HG02852 (cell line): ENCODE results near the gene MYO1B.
A peak's percentile ranks its signal among the peaks of the same experiment; 100 is the strongest.

ENCODE experiments used
- ATAC-seq: cut with Tn5 transposase; IDR thresholded peaks from one replicate; pipeline ENCODE4 v1.9.1; 2021; ENCODE audit warnings: mild to moderate bottlenecking, moderate library complexity; ENCODE audit not compliant: unreplicated experiment

The MYO1B gene

DNA sequence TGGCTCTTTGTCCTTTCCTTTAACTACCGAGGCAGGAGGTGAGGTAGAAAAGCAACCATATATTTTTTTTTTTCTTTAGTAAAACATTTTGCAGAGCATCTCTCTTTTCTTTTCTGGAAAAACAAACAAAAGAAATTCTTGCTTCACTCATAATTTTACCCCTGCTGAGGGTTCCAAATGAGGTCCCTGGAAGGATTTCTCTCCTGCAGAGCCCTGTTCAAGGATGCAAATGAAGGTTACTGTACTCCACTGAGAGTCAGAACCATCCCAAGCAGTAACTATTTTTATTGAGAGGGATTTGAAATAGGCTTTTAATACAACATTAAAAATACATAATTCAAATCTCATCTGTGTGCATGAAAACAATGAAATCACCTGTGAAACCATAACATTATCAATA lies 19.5 kb upstream of the MYO1B start:
- ATAC-seq, result no peak

DNA sequence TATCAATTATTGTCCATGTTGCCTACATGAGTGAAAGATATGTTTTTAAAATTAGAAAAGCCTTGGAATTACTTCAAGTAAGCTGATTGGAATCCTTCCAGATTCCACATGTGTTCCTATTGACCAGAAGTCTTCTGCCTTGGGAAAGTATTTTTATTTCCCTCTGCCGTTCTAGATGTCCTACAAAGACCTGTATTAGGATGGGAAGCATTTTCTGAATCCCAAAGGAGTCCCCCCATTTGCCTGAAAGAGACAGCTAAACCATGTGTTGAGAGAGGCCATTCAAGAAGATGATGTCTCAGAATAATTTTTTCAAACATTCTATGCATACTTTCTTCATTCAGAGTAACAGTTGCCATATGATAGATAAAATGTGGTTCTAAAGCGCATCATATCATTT lies 19.0 kb upstream of the MYO1B start:
- no peak for ATAC-seq

DNA sequence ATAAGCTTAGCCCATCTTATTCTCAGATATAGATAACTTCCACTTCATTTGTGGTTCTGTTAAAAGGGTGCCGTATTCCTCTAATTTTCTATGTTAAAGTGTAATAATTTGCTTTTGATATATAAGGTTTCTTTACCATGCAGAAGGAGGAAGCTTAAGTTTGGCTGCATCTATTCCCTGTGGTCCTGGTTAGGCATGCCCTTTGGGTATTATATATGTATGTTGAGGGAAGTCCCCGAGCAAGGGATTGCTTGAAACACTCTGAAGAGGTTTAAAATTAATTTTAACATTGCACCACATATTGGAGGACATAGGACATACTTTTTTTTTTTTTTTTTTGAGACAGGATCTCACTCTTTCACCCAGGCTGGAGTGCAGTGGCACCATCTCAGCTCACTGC lies 16.9 kb upstream of the MYO1B start:
- ATAC-seq, result no peak

DNA sequence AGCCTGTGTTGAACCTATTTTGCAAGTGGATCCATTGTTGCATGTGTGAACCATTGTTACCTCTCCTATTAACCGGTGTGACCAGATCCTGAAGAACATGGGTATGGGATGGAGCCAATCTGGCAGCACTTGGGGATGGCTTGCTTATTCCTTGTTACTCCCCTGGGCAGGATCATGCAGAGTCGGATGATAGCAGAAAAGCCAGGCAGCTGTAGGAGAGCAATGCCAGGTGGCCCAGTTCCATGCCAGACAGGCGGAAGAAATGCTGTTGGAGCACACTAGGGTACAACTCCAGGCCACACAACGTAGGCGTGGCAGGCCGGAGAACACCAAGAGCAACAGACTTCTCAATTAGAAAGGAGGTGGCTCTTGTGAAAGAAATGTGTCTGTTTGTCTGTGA lies 16.3 kb upstream of the MYO1B start:
- no peak for ATAC-seq

DNA sequence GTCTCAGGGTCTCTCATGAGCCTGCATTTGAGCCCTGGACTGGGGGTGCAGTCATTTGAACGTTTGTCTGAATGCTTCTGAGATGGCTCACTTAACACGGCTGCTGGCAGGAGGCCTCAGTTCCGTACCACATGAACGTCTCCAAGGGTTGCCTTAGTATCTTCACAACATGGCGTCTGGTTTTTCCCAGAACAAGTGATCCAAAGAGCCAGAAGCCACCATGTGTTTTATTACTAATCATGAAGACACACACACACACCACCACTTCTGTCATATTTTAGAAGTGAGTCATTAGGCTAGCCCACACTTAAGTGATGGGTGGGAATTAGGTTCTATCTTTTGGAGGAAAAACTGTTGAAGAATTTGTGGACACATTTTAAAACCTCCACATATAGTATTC lies 15.0 kb upstream of the MYO1B start:
- no peak for ATAC-seq

DNA sequence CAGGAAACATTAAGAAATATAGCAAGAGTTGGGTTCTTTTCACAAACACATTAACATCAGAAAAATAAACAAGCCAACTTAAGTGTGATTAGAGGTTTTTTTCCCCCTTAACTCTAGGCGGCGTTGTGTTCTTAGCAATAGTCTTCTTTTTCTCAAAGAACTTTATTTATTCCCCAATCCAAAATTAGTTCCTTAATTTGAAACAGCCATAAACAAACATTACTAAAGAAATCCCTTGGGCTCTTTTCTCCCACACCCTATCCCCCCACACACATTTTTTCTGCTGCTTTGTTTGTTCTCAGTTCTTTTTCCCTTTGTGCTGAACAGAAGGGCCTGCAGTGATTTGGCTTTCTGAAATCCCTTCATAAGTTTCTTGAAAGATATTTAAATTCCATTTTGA lies 13.2 kb upstream of the MYO1B start:
- no peak for ATAC-seq

DNA sequence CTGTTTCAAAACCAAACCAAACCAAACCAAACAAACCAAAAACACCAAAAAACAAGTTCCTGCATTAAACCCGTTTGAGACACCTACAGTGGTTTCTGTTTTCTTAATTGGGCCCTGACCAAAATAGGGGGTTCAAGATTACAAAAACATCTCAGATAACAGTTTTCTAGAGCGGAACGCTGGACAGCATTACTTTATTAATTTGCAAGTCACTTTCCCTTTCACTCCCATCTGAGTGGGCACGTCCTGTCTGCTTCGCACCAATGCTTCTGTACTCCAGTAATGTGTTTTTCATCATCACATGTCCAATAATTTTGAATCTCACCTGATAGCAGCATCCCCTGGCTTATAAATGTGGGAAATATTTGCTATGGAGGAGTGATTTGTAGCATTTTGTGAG lies 11.7 kb upstream of the MYO1B start:
- ATAC-seq, result no peak

DNA sequence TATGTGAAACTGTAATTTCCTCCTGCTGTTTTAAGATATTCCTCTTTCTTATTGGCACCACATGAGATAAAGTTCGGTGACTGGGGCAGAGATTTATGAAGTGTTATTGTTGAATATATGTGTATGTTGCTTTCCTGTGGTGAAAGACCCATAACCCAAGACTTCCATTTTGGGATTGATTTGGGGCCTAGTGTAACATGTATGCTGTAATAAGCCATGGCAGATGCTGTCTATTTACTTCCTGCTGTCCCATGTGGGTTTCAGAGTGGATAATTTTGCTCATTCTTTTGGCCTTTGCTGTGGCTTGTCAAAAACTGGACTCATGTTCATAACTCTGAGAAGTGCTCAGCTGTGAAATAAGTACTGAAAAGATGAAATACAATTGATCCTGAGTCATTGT lies 10.8 kb upstream of the MYO1B start:
- ATAC-seq, result no peak

DNA sequence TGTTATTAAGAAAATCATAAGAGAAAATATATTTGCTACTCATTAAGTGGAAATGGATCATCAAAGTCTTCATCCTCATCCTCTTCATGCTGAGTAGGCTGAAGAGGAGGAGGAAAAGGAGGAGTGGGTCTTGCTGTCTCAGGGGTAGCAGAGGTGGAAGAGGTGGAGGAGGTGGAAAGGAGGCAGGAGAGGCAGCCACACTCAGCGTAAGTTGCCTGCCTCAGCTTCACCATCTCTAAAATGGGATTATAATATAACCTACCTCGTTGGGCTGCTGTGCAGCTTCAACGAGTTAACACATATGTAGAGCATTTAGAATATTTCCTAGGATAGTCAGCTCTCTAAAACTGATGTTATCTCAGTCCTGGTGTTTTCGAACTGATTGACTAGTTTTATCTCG lies 4.3 kb upstream of the MYO1B start:
- ATAC-seq, result no peak

DNA sequence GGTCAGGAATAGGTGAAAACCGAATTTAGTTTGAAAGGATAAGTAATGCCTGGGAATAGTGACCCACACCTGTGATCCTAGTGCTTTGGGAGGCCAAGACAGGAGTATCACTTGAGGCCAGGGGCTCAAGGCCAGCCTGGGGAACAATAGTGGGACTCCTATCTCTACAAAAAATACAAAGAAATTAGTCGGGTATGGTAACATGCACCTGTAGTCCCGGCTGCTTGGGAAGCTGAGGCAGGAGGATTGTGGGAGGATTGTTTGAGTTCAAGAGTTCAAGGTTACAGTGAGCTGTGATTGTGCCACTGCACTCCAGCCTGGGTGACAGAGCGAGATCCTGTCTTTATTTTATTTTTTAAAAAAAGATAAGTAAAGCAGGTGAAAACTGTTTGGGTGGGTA lies 3.8 kb upstream of the MYO1B start:
- ATAC-seq, result no peak

DNA sequence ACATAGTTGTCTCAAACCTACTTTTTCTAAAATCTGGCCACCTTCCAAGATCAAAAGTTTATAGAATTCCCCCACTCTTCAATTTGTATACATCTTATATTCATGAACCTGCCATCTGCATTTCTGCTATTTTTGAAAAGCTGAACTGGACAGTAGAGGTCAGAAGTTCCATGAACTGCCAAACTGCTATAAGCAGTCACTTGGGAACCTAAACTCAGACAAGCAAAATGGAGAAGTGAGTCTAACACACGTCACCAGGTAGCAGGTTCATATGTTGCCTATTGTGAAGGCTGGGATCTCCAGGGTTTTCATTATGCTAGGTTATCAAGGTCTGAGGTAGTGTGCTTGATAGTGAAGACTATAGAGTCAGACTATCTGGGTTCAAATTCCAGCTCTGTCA lies 2.0 kb upstream of the MYO1B start:
- no peak for ATAC-seq

DNA sequence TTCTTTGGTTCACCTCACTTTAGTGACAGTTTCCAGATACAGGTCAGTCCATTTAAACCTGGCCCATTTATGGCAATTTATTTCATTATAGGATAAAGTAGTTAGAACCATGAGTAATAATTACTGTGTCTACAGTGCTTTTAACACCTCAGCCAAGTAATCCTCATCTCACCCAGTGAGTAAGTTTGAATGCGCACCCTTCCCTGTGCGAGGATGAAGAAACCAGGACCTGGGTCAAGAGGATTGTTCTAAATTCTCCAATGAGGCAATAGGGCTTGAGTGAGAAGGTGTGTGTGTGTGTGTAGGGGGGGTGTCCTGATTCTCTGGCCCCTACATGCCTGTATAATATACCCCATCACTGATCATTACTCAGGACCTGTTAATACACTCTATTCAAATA lies 854 bp upstream of the MYO1B start:
- ATAC-seq, result no peak

DNA sequence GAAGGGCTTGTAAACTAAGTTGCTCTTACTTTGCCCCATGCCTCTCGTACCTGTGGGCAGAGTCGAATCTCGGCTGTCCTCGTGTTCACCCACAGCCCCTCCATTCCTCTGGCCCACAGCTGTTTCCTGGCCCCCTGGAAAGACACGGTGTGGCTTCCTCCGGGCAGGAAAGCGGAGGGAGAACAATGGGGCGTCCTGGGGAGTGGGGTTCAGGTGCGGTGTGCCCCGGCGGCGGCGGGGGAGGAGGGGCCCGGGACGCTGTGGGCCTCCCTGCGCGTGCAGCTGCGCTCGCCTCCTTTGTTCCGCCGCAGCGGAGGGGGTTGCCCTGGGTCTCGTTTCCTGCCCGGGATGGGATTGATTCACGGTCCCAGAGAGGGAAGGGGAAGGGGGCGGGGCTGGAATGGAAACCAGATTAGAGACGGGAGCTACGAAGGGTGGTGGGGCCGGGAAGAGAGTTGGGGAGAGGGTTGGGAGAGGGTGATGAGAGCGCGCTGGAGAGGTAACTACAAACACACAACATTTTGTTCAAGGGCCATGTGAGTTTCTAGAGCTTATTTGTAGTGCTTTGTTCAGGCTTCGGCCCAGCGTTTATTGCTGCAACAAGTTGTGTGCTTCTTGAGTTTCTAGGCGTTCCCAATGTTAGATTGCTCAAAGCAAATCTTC lies 796 bp downstream of the MYO1B start:
- ATAC-seq, result peak; percentile 1

DNA sequence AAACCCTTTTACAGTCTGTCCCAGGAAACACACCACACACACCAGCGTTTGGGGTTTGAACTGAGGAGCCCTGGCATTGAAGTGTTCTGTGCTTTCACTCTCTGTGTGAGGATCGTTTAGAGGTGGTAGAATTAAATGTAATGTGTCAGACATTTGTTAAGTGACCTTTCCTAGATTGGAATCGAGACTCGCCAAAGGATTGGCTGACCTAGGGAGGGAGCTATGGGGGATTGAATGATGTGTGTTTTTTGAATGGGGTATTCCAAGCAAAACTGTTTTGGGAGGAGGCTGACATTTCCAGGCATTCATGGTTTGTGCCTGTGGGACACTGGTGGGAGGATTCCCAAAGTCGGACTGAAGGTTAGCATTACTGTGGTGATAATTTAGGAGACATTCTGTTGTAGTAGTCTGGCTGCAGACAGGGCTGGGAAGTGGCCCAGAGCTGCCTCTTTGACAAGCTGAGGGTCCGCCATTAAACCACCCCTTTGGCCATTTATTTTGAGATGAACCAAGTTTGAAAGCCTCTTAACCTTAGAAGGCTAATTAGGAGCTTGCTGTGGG lies 1.7 kb downstream of the MYO1B start:
- no peak for ATAC-seq

DNA sequence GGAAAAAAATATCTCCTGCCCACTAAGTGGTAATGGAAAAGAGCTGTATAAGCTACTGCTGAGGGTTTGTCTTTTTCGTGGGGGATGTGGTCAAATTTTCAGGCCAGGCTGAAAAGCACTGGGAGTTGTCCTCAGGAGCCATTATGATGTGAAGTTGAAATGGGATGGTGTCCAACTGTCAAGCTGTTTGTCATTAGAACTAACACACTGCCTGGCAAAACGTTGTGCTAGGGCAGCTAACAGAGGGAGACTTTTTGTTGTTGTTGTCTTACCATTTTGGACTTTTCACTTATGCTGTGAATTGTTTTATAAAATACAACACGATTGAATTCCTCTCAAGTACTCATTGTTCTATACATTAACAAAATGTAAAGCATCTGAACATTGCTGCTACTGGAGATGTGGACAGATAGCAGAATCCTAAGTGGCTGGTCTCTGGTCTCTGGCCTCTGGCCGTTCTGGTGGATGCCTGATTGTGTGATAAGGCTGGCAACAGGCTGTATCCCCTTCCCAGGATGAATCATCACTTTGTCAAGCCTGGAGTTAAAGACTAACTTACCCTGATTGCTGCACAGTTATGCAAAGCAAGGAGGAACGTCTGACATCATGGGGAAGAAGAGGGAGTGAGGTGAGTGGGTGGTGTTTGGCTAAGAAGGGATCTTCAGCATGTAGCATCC lies 2.3 kb downstream of the MYO1B start:
- ATAC-seq, result no peak

DNA sequence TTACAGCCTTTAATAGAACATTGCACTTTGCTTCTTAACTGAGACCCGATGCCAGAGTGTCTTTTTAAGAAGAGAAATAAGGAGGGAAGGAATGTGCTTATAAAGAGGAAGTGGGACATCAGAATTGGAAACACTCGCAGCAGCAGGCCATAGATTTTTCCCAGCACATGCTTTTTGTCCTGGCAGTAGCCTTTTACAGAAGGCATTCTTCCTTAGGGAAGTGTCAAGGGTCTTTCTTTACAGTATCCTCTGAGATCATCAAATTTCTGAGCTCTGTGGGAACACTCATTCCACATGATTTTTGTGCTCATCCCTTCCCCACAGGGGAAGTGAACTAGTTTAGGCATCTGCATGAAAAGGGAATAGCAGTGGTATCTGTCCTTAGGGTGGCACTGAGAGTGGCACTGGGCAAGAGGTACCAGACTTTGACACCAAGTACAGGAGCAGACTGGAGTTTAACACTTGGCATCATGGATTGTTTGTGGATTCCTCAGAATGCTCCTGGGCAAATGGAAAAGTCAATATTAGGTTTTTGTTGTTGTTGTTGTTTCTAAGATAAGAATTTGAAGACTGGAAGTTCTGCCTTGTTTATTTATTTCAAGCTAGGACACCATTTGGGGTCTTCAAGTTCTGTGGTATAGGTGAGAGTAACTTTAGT lies 4.1 kb downstream of the MYO1B start:
- no peak for ATAC-seq

DNA sequence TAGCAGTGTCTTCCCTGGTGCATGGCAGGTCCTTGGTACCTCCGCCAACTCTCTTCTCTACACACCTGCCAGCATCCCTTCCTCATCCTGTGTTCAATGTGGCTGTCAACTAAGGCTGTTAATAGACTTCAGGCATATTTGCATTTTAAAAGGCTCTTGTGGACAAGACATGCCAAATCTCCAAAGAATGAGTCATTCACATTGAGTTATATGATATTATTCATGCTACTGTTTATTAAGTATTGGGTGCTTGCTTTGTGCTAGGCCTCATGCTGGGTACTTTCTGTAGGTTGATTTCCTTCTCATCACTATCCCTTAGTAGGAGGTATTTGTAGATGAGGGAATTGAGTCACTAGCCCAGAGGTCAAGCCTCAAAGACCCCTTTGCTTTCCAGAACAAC lies 5.2 kb downstream of the MYO1B start:
- ATAC-seq, result no peak

DNA sequence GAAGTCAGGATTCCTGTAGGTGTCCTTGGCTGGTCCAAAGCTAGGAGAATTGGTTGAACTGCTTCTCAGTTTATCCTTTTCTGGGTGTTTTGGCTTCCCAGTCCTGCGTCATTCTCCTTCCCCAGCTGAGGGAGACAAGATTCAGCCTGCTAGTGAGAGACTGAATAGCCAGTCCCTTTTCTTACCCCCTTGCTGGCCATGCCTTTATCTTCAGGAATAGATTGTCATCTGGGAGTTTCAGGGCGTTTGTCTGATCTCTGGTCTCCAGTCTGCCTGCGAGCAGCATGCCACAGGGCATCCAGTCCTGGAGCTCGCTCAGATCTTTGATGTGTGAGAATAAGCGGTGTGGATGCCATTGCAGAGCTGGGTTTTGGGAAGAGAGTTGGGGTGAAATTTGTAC lies 5.8 kb downstream of the MYO1B start:
- no peak for ATAC-seq

DNA sequence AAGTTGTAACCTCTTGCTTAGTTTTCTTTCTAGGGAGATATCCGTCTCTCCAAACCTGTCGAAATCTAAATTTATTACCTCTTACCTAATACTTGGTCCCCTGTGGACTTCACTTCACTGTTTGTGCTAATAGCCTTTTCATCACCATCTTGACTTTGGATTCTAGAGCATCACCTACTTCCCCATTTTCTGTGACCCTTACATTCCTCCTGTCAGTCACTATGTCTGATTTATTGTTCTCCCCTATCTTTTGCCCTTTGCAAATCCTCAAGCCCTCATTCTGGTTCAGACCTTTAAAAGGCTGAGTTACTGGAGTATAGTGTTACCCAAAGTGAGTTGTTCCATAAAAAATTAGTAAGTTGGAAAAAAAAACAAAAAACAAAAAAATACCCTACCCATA lies 7.5 kb downstream of the MYO1B start:
- no peak for ATAC-seq

DNA sequence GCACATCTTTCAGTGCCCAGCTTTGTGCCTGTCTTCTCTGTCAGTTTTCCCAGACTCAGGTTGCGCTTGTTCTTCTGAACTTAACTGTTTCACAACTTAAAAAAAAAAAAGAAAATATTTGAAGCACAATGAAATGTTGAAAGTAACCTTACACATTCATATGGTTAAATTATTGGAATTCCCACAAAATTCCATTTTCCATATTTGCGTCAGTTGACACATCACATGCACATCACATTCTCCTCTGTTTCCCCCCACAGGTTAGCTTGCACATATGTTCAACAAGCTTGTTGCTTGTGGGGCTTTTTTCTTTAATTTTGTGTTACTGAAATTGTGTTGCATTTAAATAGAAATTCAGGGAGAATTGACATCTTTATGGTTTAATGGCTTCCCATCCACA lies 8.3 kb downstream of the MYO1B start:
- ATAC-seq, result no peak

DNA sequence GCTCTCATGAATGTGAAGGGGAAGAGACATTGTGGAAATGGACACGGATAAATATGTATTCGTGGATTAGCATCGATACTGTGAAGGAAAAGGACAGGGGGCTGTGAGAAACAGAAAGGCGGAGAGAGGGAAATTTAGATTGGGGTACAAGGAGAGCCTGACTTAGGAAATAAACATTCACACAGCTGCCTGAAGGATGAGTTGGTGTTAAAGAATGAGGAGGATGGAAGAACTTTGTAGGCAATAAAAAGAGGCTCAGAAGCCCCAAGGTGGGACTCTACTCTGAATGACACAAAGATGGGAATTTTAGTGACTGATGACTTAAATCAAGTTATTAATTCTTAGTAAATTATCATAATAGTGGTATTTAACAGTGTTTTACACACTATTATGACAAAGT lies 10.1 kb downstream of the MYO1B start:
- no peak for ATAC-seq

DNA sequence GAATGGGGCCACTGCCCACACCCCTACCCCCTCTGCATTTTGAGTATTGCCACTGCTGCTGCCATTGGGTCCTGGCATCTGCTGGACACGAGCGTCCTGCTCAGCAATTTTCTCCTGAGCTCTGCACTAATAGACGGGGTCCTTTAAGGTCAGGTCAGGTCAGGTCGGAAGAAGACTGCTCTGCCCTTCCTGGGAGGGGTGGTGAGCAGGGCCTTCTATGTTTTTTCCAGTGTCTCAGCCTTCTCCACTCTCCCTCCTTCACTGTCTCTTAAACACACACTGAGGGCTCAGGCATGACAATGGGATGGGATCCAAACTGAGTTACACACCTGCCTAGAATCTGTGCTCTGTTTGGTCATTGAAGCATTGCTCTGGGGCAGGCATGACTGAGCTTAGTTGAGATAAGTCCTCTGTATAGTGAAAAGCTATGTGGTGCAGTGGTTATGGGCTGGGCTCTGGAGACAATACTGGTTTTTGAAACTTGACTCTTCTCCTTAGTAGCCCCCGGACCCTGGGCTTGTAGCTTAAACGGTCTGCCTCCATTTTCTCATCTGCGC lies 10.6 kb downstream of the MYO1B start:
- ATAC-seq, result no peak
